Astrocyte (in vitro differentiated cells and primary cell): ENCODE results near the gene ARHGEF3. TPM values are rescaled to one million over a fixed set of nuclear protein-coding genes. Genes with fewer than 3 reads are reported as not detected.

Source experiments
- DNase-seq: peaks from one replicate; pipeline ENCODE4 v3.0.0-alpha.2; 2010; ENCODE audit warnings: low read depth
- FAIRE-seq: peaks from 2 replicates; lab custom pipeline; 2011; peaks lifted over from hg19 to GRCh38; lab: Jason Lieb, UNC
- H2AFZ ChIP-seq: 2 replicates; pipeline ENCODE4 v1.6.0; 2012; ENCODE audit warnings: low read depth, low read length, inconsistent platforms
- H3K27ac ChIP-seq: 2 replicates; pipeline ENCODE4 v1.5.1; 2011; ENCODE audit warnings: low read depth, low read length, inconsistent platforms
- H3K27me3 ChIP-seq: 2 replicates; pipeline ENCODE4 v1.6.0; 2011; ENCODE audit warnings: low read length, inconsistent platforms; ENCODE audit not compliant: insufficient read depth
- H3K36me3 ChIP-seq: 2 replicates; pipeline ENCODE4 v1.5.1; 2011; ENCODE audit warnings: low read length, inconsistent platforms; ENCODE audit not compliant: insufficient read depth
- H3K4me1 ChIP-seq: 2 replicates; pipeline ENCODE4 v1.5.1; 2011; ENCODE audit warnings: low read length, inconsistent platforms; ENCODE audit not compliant: insufficient read depth
- H3K4me2 ChIP-seq: 2 replicates; pipeline ENCODE4 v1.6.0; 2012; ENCODE audit warnings: low read length, inconsistent platforms
- H3K4me3 ChIP-seq: 2 replicates; pipeline ENCODE4 v1.5.1; 2011; ENCODE audit warnings: low read depth, mild to moderate bottlenecking, low read length, inconsistent platforms; ENCODE audit not compliant: insufficient read depth
- H3K79me2 ChIP-seq: 2 replicates; pipeline ENCODE4 v1.6.0; 2012; ENCODE audit warnings: mild to moderate bottlenecking, low read length, inconsistent platforms; ENCODE audit not compliant: insufficient read depth
- H3K9ac ChIP-seq: 2 replicates; pipeline ENCODE4 v1.6.0; 2012; ENCODE audit warnings: mild to moderate bottlenecking, low read length, inconsistent platforms
- H3K9me3 ChIP-seq: 2 replicates; pipeline ENCODE4 v1.5.1; 2012; ENCODE audit warnings: low read depth, mild to moderate bottlenecking, low read length, inconsistent platforms; ENCODE audit not compliant: insufficient read depth
- H4K20me1 ChIP-seq: 2 replicates; pipeline ENCODE4 v1.6.0; 2012; ENCODE audit warnings: low read length, inconsistent platforms; ENCODE audit not compliant: insufficient read depth
- H3K27ac Mint-ChIP-seq: one replicate; pipeline ENCODE4 v1.8.0; 2021; ENCODE audit warnings: mild to moderate bottlenecking, mixed read lengths; ENCODE audit not compliant: unreplicated experiment
- H3K27me3 Mint-ChIP-seq: one replicate; pipeline ENCODE4 v1.8.0; 2021; ENCODE audit warnings: low read depth, mixed read lengths; ENCODE audit not compliant: unreplicated experiment
- H3K36me3 Mint-ChIP-seq: one replicate; pipeline ENCODE4 v1.8.0; 2021; ENCODE audit warnings: low read depth, mixed read lengths; ENCODE audit not compliant: unreplicated experiment
- H3K4me1 Mint-ChIP-seq: one replicate; pipeline ENCODE4 v1.8.0; 2021; ENCODE audit warnings: low read depth, mixed read lengths; ENCODE audit not compliant: unreplicated experiment
- H3K4me3 Mint-ChIP-seq: one replicate; pipeline ENCODE4 v1.8.0; 2021; ENCODE audit warnings: mild to moderate bottlenecking, moderate library complexity, mixed read lengths; ENCODE audit not compliant: unreplicated experiment
- H3K9me3 Mint-ChIP-seq: one replicate; pipeline ENCODE4 v1.8.0; 2021; ENCODE audit warnings: mild to moderate bottlenecking, mixed read lengths; ENCODE audit not compliant: unreplicated experiment
- CTCF ChIP-seq: IDR thresholded peaks from 2 replicates; pipeline ENCODE4 v1.5.1; 2011; ENCODE audit warnings: low read depth, mild to moderate bottlenecking, inconsistent platforms, low read length, moderate library complexity; ENCODE audit not compliant: insufficient read depth
- EZH2 ChIP-seq: IDR thresholded peaks from 2 replicates; pipeline ENCODE4 v1.6.1; 2012; ENCODE audit warnings: mild to moderate bottlenecking, low read length, inconsistent platforms; ENCODE audit not compliant: insufficient read depth
- total RNA-seq: library from RNA; stranded (reverse); gene quantifications from 2 replicates; pipeline ENCODE4 v1.2.1, GENCODE V29; 2021

ARHGEF3 gene
- total RNA-seq, 1 donor from 2014 or later, result 14.9 TPM

- no peak overlapping the region for H3K27ac Mint-ChIP-seq
Measured at GRCh38 chr3:56806407-56806806, 4.7 kb upstream of the ARHGEF3 start.

GRCh38 chr3:56802790-56803189, 1.0 kb upstream of the ARHGEF3 start:
- Histone ChIP-seq H3K27ac (no peak overlapping the region), H3K4me1 (peaks cover 13% of the 10 kb centered on the region), H3K9ac (no peak overlapping the region), H4K20me1 (peaks cover 8% of the 10 kb centered on the region), H3K4me2 (peak overlapping the region; percentile 99), H3K9me3 (no peaks in the 10 kb centered on the region), H2AFZ (no peak overlapping the region), H3K79me2 (peaks cover 4% of the 10 kb centered on the region), H3K4me3 (no peak overlapping the region), H3K36me3 (no peaks in the 10 kb centered on the region), H3K27me3 (no peaks in the 10 kb centered on the region)
- H3K4me1 Mint-ChIP-seq, result peaks cover 17% of the 10 kb centered on the region
- H3K27ac Mint-ChIP-seq, result no peak overlapping the region
- H3K36me3 Mint-ChIP-seq, result no peaks in the 10 kb centered on the region
- peak overlapping the region; percentile 84 for H3K4me3 Mint-ChIP-seq
- TF ChIP-seq CTCF, result no peak
- no peak for TF ChIP-seq EZH2
- FAIRE-seq (no peak), DNase-seq (no peak)
- H3K27me3 Mint-ChIP-seq, result no peaks in the 10 kb centered on the region
- no peaks in the 10 kb centered on the region for H3K9me3 Mint-ChIP-seq

More at GRCh38 chr3:56806407-56806806, 4.7 kb upstream of the ARHGEF3 start:
- FAIRE-seq, result no peak
- no peak overlapping the region for H3K4me3 Mint-ChIP-seq
- Histone ChIP-seq H3K4me1 (peaks cover 4% of the 10 kb centered on the region), H3K27me3 (no peaks in the 10 kb centered on the region), H2AFZ (no peak overlapping the region), H4K20me1 (no peaks in the 10 kb centered on the region), H3K9ac (no peak overlapping the region), H3K36me3 (no peaks in the 10 kb centered on the region), H3K79me2 (no peaks in the 10 kb centered on the region), H3K9me3 (no peaks in the 10 kb centered on the region), H3K27ac (no peak overlapping the region), H3K4me3 (no peak overlapping the region), H3K4me2 (no peak overlapping the region)
- DNase-seq, result no peak
- no peaks in the 10 kb centered on the region for H3K27me3 Mint-ChIP-seq
- H3K9me3 Mint-ChIP-seq, result no peaks in the 10 kb centered on the region
- H3K36me3 Mint-ChIP-seq, result no peaks in the 10 kb centered on the region
- TF ChIP-seq CTCF, result no peak
- no peak for TF ChIP-seq EZH2
- H3K4me1 Mint-ChIP-seq, result no peaks in the 10 kb centered on the region

- Histone ChIP-seq H3K9ac (peak overlapping the region; percentile 77), H3K27ac (no peak overlapping the region), H3K36me3 (no peaks in the 10 kb centered on the region), H3K4me3 (peak overlapping the region; percentile 72), H3K79me2 (peaks cover 5% of the 10 kb centered on the region), H3K4me2 (peak overlapping the region; percentile 99), H3K9me3 (no peaks in the 10 kb centered on the region), H2AFZ (no peak overlapping the region), H4K20me1 (peaks cover 8% of the 10 kb centered on the region), H3K27me3 (no peaks in the 10 kb centered on the region), H3K4me1 (peaks cover 13% of the 10 kb centered on the region)
- Mint-ChIP-seq H3K9me3 (no peaks in the 10 kb centered on the region), H3K4me1 (peaks cover 17% of the 10 kb centered on the region), H3K27ac (peak overlapping the region; percentile 41), H3K4me3 (peak overlapping the region; percentile 84), H3K27me3 (no peaks in the 10 kb centered on the region), H3K36me3 (no peaks in the 10 kb centered on the region)
- TF ChIP-seq EZH2 (no peak), CTCF (no peak)
- DNase-seq (no peak), FAIRE-seq (no peak)
Measured at GRCh38 chr3:56802378-56802745, 613 bp upstream of the ARHGEF3 start.
